AG04450 (cell line): ENCODE results near the gene OR6X1. TPM values are rescaled to one million over a fixed set of nuclear protein-coding genes. Genes with fewer than 3 reads are reported as not detected.

Experiments used
- CTCF ChIA-PET: fragments of 300-600, 350-600 bp; formaldehyde crosslinking; extraction: SDS; loops from one replicate; lab custom pipeline; 2022; ENCODE audit warnings: antibody characterized with exemption, inconsistent platforms; lab: Charles Lee
- POLR2A ChIA-PET: fragments of 350-600 bp; formaldehyde crosslinking; extraction: SDS; loops from one replicate; lab custom pipeline; 2021; ENCODE audit warnings: antibody characterized with exemption, inconsistent platforms; lab: Yijun Ruan, JAX
- DNase-seq: peaks from one replicate; pipeline ENCODE4 v3.0.0-alpha.2; 2011; ENCODE audit warnings: low read depth, low spot score
- H3K27ac ChIP-seq: one replicate; pipeline ENCODE4 v1.5.1; 2012; ENCODE audit warnings: low read depth, low read length, control low read depth
- H3K27me3 ChIP-seq: one replicate; pipeline ENCODE4 v1.6.0; 2012; ENCODE audit warnings: low read length; ENCODE audit not compliant: control insufficient read depth, insufficient read depth
- H3K4me3 ChIP-seq: 2 replicates; pipeline ENCODE4 v1.5.1; 2011; ENCODE audit warnings: mild to moderate bottlenecking, low read depth, low read length, control low read depth
- H3K9me3 ChIP-seq: 2 replicates; pipeline ENCODE4 v1.5.1; 2012; ENCODE audit warnings: low read length; ENCODE audit not compliant: control insufficient read depth, insufficient read depth
- polyA plus RNA-seq: library from polyadenylated mRNA; depleted of rRNA; stranded (reverse); fragments of >200 nt; gene quantifications from 2 replicates; pipeline ENCODE4 v1.2.3, GENCODE V29; 2011; rRNA removed
- small RNA-seq: library from RNA; depleted of rRNA; stranded (forward); fragments of <200 nt; gene quantifications from one replicate; pipeline ENCODE3, GENCODE V24; 2012; ENCODE audit warnings: low read depth; ENCODE audit not compliant: insufficient read length
- TF ChIP-seq, protein P1 (sequence below): IDR thresholded peaks from 2 replicates; pipeline ENCODE4 v1.5.1; 2011; ENCODE audit warnings: low read depth, low read length, control low read depth, inconsistent platforms

OR6X1 gene
- polyA plus RNA-seq, 1 experiment: not detected

DNA sequence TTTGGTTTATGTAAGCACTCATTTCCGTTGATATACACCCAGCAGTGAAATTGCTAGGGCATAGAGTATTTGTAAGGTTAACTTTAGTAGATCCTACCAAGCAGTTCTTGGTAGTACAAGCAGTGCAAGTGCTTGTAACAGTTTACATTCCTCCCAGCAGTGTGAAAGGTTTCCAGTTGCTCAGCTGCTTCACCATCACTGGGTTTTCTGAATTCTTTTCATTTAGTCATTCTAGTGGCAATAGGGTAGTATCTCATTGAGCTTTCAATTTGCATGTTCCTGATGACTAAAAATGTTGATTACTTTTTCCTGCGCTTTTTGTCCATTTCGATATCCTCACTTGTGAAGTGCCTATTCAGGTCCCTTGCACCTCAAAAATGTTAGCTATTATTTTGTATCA lies 47.1 kb downstream of the OR6X1 start:
- Histone ChIP-seq H3K9me3 (no peaks in the 10 kb centered on the region), H3K27me3 (peaks cover 10% of the 10 kb centered on the region), H3K27ac (no peak overlapping the region), H3K4me3 (no peak overlapping the region)
- CTCF ChIA-PET: interaction anchor here (0.6 to 11.4 kb wide), 36 partner anchors 9 to 1108 kb away, joined by 3 to 220 read pairs (median 6); partner anchors contain the start of gene SCN3B
- POLR2A ChIA-PET: no interaction called here
- TF ChIP-seq, protein P1, sequence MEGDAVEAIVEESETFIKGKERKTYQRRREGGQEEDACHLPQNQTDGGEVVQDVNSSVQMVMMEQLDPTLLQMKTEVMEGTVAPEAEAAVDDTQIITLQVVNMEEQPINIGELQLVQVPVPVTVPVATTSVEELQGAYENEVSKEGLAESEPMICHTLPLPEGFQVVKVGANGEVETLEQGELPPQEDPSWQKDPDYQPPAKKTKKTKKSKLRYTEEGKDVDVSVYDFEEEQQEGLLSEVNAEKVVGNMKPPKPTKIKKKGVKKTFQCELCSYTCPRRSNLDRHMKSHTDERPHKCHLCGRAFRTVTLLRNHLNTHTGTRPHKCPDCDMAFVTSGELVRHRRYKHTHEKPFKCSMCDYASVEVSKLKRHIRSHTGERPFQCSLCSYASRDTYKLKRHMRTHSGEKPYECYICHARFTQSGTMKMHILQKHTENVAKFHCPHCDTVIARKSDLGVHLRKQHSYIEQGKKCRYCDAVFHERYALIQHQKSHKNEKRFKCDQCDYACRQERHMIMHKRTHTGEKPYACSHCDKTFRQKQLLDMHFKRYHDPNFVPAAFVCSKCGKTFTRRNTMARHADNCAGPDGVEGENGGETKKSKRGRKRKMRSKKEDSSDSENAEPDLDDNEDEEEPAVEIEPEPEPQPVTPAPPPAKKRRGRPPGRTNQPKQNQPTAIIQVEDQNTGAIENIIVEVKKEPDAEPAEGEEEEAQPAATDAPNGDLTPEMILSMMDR: no peak
- no peak for DNase-seq

DNA sequence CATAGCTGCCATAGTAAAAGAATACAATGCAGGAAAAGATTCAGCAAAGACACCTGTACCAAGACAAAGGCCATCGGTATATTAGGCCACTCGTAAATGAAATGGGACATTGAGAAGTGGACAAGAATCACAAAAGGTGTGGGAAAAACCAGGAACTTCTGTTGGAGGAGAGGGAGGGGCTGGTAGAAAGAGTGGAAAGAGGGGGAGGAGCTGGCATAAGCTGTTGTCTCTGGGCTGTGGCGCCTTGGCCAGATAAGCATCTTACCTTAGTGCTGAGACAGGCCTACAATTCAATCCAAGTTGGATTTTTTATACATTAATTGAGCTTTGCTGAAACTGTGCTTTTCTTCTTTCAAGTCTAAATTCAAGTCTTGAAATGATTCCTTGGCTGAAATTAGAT lies 50.0 kb downstream of the OR6X1 start:
- H3K27ac ChIP-seq: no peak overlapping the region
- CTCF ChIA-PET: interaction anchor here (5.7 to 11.4 kb wide), 3 partner anchors 68 to 129 kb away, joined by 60 to 220 read pairs (median 212); no protein-coding TSS in a partner anchor

More for the DNA sequence above, 50.0 kb downstream of the OR6X1 start:
- POLR2A ChIA-PET: no interaction called here
- no peak for DNase-seq
- Histone ChIP-seq H3K4me3 (no peak overlapping the region), H3K27me3 (peaks cover 14% of the 10 kb centered on the region), H3K9me3 (no peaks in the 10 kb centered on the region)
- TF ChIP-seq, protein P1: no peak

Small RNA genes lying within 50 kb of the gene (small RNA-seq; reads per million reads assigned to genes)
- not detected for gene RNU1-21P

Other genes starting within 250 kb of the OR6X1 start
- 0.09 and 0.17 TPM in 2 replicates for gene SCN3B, start 99.9 kb downstream of the OR6X1 start, polyA plus RNA-seq
- 8.0 and 10.0 TPM in 2 replicates for gene ZNF202, start 12.9 kb downstream of the OR6X1 start, polyA plus RNA-seq
- not detected in 2 replicates for gene OR6M1, start 51.8 kb upstream of the OR6X1 start, polyA plus RNA-seq
- gene TMEM225, start 131.2 kb upstream of the OR6X1 start, polyA plus RNA-seq: not detected in 2 replicates
- not detected in 2 replicates for gene OR8D4, start 147.6 kb upstream of the OR6X1 start, polyA plus RNA-seq
- gene OR4D5, start 185.1 kb upstream of the OR6X1 start, polyA plus RNA-seq: not detected in 2 replicates
- not detected in 2 replicates for gene OR6T1, start 189.3 kb upstream of the OR6X1 start, polyA plus RNA-seq
- not detected in 2 replicates for gene OR10S1, start 223.3 kb upstream of the OR6X1 start, polyA plus RNA-seq
- not detected in 2 replicates for gene OR10G6, start 240.6 kb upstream of the OR6X1 start, polyA plus RNA-seq